HepG2 (cell line): ENCODE measurements around the gene NFYC. TPM values are rescaled to one million over a fixed set of nuclear protein-coding genes. Genes with fewer than 3 reads are reported as not detected.
A peak's percentile ranks its signal among the peaks of the same experiment; 100 is the strongest.

Experiments
- ARID3A ChIP-seq: IDR thresholded peaks from 2 replicates; pipeline ENCODE4 v1.6.1; 2012; ENCODE audit warnings: low read depth, low read length, improper control_type of control experiment
- ATF7 ChIP-seq, 2 experiments: fragments of 450-650 bp in 1 of 2; sonication (generic) in 1 of 2; formaldehyde crosslinking in 1 of 2; IDR thresholded peaks; 2 replicates each; pipeline versions ENCODE4 v1.4.0 to v1.6.1; 2016 to 2020; ENCODE audit warnings: antibody characterized with exemption in 1 of 2, mild to moderate bottlenecking in 1 of 2, missing genetic modification reagents in 1 of 2
- HNF4G ChIP-seq, 2 experiments: sonication (generic) in 1 of 2; formaldehyde crosslinking in 1 of 2; IDR thresholded peaks; 2 replicates each; pipeline versions ENCODE4 v1.4.0 to v1.6.1; 2011 to 2020; ENCODE audit warnings: borderline replicate concordance in 2 of 2, low read depth in 2 of 2, mild to moderate bottlenecking in 2 of 2, low read length in 1 of 2, missing genetic modification reagents in 1 of 2, moderate library complexity in 1 of 2
- IRF1 ChIP-seq: sonication (generic); formaldehyde crosslinking; IDR thresholded peaks from 2 replicates; pipeline ENCODE4 v1.4.0; 2020; ENCODE audit warnings: low read depth, mild to moderate bottlenecking, missing genetic modification reagents
- JUN ChIP-seq: sonication (generic); formaldehyde crosslinking; IDR thresholded peaks from 2 replicates; pipeline ENCODE4 v1.4.0; 2020; ENCODE audit warnings: mild to moderate bottlenecking, missing genetic modification reagents
- KDM5A ChIP-seq: fragments of 200-600 bp; sonication (generic); IDR thresholded peaks from 2 replicates; pipeline ENCODE4 v1.7.0; 2018; ENCODE audit warnings: antibody characterized with exemption, mild to moderate bottlenecking, low read length, borderline replicate concordance
- KDM6A ChIP-seq: IDR thresholded peaks from 2 replicates; pipeline ENCODE4 v1.6.1; 2016; ENCODE audit warnings: low read depth
- MAFK ChIP-seq, 2 experiments: IDR thresholded peaks in 1 of 2; conservative IDR thresholded peaks in 1 of 2; 2 replicates each; pipeline ENCODE4 v1.6.1; 2011; ENCODE audit warnings: improper control_type of control experiment in 2 of 2, low read length in 2 of 2
- MYC ChIP-seq: sonication (generic); formaldehyde crosslinking; IDR thresholded peaks from 2 replicates; pipeline ENCODE4 v1.9.0; 2021; ENCODE audit warnings: missing genetic modification reagents, borderline replicate concordance
- PLRG1 ChIP-seq: fragments of 450-650 bp; conservative IDR thresholded peaks from 2 replicates; pipeline ENCODE4 v1.6.1; 2016
- PRPF4 ChIP-seq: fragments of 200-400 bp; formaldehyde crosslinking; IDR thresholded peaks from 2 replicates; pipeline ENCODE4 v1.6.1; 2016; ENCODE audit warnings: low read length, low read depth; ENCODE audit not compliant: poor library complexity, severe bottlenecking
- SAFB2 ChIP-seq: sonication (generic); formaldehyde crosslinking; IDR thresholded peaks from 2 replicates; pipeline ENCODE4 v1.5.1; 2020; ENCODE audit warnings: missing genetic modification reagents, low read depth, mild to moderate bottlenecking, borderline replicate concordance
- STAG1 ChIP-seq: sonication (generic); formaldehyde crosslinking; IDR thresholded peaks from 2 replicates; pipeline ENCODE4 v1.4.0; 2020; ENCODE audit warnings: missing genetic modification reagents
- TAF1 ChIP-seq: sonication (generic); formaldehyde crosslinking; IDR thresholded peaks from 2 replicates; pipeline ENCODE4 v1.4.0; 2020; ENCODE audit warnings: missing genetic modification reagents
- TBL1XR1 ChIP-seq: fragments of 150-350 bp; IDR thresholded peaks from 2 replicates; pipeline ENCODE4 v1.6.1; 2014; ENCODE audit warnings: borderline replicate concordance, low read length; ENCODE audit not compliant: partially characterized antibody
- TP53 ChIP-seq: sonication (generic); formaldehyde crosslinking; conservative IDR thresholded peaks from 2 replicates; pipeline ENCODE4 v1.4.0; 2020; ENCODE audit warnings: missing genetic modification reagents
- ZFAT ChIP-seq: sonication (generic); formaldehyde crosslinking; conservative IDR thresholded peaks from 2 replicates; pipeline ENCODE4 v1.8.1; 2023; ENCODE audit warnings: missing genetic modification reagents, inconsistent platforms
- ZFP36 ChIP-seq: fragments of 150-350 bp; IDR thresholded peaks from 2 replicates; pipeline ENCODE4 v1.6.1; 2018; ENCODE audit warnings: borderline replicate concordance, low read length, low read depth; ENCODE audit not compliant: partially characterized antibody
- ZNF383 ChIP-seq: sonication (generic); formaldehyde crosslinking; IDR thresholded peaks from 2 replicates; pipeline ENCODE4 v1.4.0; 2020; ENCODE audit warnings: missing genetic modification reagents, mild to moderate bottlenecking, borderline replicate concordance
- ZNF460 ChIP-seq: sonication (generic); formaldehyde crosslinking; IDR thresholded peaks from 2 replicates; pipeline ENCODE4 v1.5.1; 2020; ENCODE audit warnings: missing genetic modification reagents, mild to moderate bottlenecking, borderline replicate concordance
- ZNF652 ChIP-seq: IDR thresholded peaks from 2 replicates; pipeline ENCODE4 v1.6.1; 2016; ENCODE audit warnings: low read depth, borderline replicate concordance
- ZSCAN22 ChIP-seq: sonication (generic); formaldehyde crosslinking; IDR thresholded peaks from 2 replicates; pipeline ENCODE4 v1.4.0; 2020; ENCODE audit warnings: mild to moderate bottlenecking, missing genetic modification reagents
- ZSCAN31 ChIP-seq: sonication (generic); formaldehyde crosslinking; IDR thresholded peaks from 2 replicates; pipeline ENCODE4 v1.5.0; 2020; ENCODE audit warnings: low read depth, mild to moderate bottlenecking, missing genetic modification reagents
- polyA plus RNA-seq, 8 experiments: library from polyadenylated mRNA; depleted of rRNA in 3 of 8; stranded (reverse) in 7 of 8; unstranded in 1 of 8; fragments of >200 nt; fragmentation: Illumina TruSeq in 4 of 8; extraction: Trizol in 4 of 8; gene quantifications; 2 replicates each; pipeline versions ENCODE4 v1.2.1 to v1.2.3, GENCODE V29; 2011 to 2016; ENCODE audit warnings: low read depth in 4 of 8, missing spikeins in 1 of 8, mixed read lengths in 1 of 8; ENCODE audit not compliant: insufficient read depth in 1 of 8
- total RNA-seq, 5 experiments: library from RNA; depleted of rRNA; stranded (reverse); fragments of >200 nt; fragmentation: Illumina TruSeq; extraction: Trizol; gene quantifications; 2 replicates each; pipeline ENCODE4 v1.2.3, GENCODE V29; 2016; ENCODE audit warnings: low read depth in 1 of 5
- TF ChIP-seq, protein P1 (sequence below): sonication (generic); formaldehyde crosslinking; conservative IDR thresholded peaks from 2 replicates; pipeline ENCODE4 v1.4.0; 2020; ENCODE audit warnings: missing genetic modification reagents
- TF ChIP-seq, protein P2 (sequence below): sonication (generic); formaldehyde crosslinking; IDR thresholded peaks from 2 replicates; pipeline ENCODE4 v1.5.1; 2020; ENCODE audit warnings: missing genetic modification reagents, mild to moderate bottlenecking, borderline replicate concordance
- TF ChIP-seq, protein P3 (sequence below): IDR thresholded peaks from 2 replicates; pipeline ENCODE4 v1.6.1; 2012; ENCODE audit warnings: inconsistent platforms

The NFYC gene
- total and polyA plus RNA-seq, 2 of the 13 experiments (the other 11 are each of a cell fraction or from before 2014, with no cell fraction given): 33.9 to 73.7 TPM

GRCh38 chr1:40712405-40712944, 21.0 kb downstream of the NFYC start (continued):
- TF ChIP-seq HNF4G (IDR thresholded peaks at IDR 0.05; ENCODE audit: borderline replicate concordance, low read depth, low read length) (no peak), HNF4G (CRISPR knock-in tag; IDR thresholded peaks at IDR 0.05; ENCODE audit: borderline replicate concordance, low read depth) (no peak), TBL1XR1 (no peak), ARID3A (peak; percentile 59; the same call in 1 of the 2 replicates), MAFK (conservative IDR thresholded peaks at IDR 0.05 in 1 of 2, IDR thresholded peaks at IDR 0.05 in 1 of 2; ENCODE audit: low read length in 2 of 2) (no peak), PLRG1 (no peak), TP53 (CRISPR knock-in tag) (no peak), MYC (no peak), KDM5A (no peak), ZFAT (CRISPR knock-in tag) (no peak), ATF7 (IDR thresholded peaks at IDR 0.05) (no peak), ATF7 (CRISPR knock-in tag; IDR thresholded peaks at IDR 0.05) (no peak), STAG1 (CRISPR knock-in tag) (no peak), ZNF383 (CRISPR knock-in tag) (no peak), TAF1 (CRISPR knock-in tag) (no peak), ZNF652 (CRISPR knock-in tag) (no peak), KDM6A (CRISPR knock-in tag) (no peak), ZSCAN22 (CRISPR knock-in tag) (no peak), ZNF460 (CRISPR knock-in tag) (no peak), JUN (no peak), IRF1 (CRISPR knock-in tag) (no peak), ZSCAN31 (CRISPR knock-in tag) (no peak), PRPF4 (no peak), ZFP36 (peak; percentile 12), SAFB2 (no peak)
- TF ChIP-seq, protein P1, sequence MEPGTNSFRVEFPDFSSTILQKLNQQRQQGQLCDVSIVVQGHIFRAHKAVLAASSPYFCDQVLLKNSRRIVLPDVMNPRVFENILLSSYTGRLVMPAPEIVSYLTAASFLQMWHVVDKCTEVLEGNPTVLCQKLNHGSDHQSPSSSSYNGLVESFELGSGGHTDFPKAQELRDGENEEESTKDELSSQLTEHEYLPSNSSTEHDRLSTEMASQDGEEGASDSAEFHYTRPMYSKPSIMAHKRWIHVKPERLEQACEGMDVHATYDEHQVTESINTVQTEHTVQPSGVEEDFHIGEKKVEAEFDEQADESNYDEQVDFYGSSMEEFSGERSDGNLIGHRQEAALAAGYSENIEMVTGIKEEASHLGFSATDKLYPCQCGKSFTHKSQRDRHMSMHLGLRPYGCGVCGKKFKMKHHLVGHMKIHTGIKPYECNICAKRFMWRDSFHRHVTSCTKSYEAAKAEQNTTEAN (CRISPR knock-in tag): no peak
- TF ChIP-seq, protein P2, sequence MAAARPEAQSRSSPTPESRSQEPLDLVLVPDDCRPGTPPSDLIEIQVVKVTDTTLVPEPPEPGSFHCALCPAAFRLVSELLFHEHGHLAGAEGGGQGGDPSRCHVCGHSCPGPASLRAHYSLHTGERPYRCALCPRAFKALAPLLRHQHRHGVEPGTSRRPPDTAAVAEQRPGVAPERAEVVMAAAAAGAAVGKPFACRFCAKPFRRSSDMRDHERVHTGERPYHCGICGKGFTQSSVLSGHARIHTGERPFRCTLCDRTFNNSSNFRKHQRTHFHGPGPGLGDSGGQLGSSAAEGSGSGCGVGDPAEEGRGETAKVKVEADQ (CRISPR knock-in tag): no peak
- TF ChIP-seq, protein P3, sequence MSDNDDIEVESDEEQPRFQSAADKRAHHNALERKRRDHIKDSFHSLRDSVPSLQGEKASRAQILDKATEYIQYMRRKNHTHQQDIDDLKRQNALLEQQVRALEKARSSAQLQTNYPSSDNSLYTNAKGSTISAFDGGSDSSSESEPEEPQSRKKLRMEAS: no peak
